Endothelial cell of umbilical vein (primary cell): ENCODE data around the gene FILIP1. TPM values are rescaled to one million over a fixed set of nuclear protein-coding genes. Genes with fewer than 3 reads are reported as not detected.

Source experiments
- BruUV-seq: library from RNA; stranded (reverse); fragments of 400-500 nt; replicated peaks from 2 replicates; lab custom pipeline; 2021; lab: Mats Ljungman, UMichigan
- CTCF ChIA-PET: fragments of 300-600, 350-600 bp; sonication (Branson Sonifier 250); formaldehyde crosslinking; loops from one replicate; lab custom pipeline; 2021; ENCODE audit warnings: antibody characterized with exemption, inconsistent platforms; lab: Charles Lee
- POLR2A ChIA-PET: fragments of 300-600, 350-600 bp; sonication (Branson Sonifier 250); formaldehyde crosslinking; loops from one replicate; lab custom pipeline; 2021; ENCODE audit warnings: antibody characterized with exemption, inconsistent platforms; lab: Charles Lee
- DNase-seq: peaks from one replicate; pipeline ENCODE4 v3.0.0-alpha.2; 2011; ENCODE audit warnings: low read depth, low spot score
- FAIRE-seq: peaks from 2 replicates; lab custom pipeline; 2011; peaks lifted over from hg19 to GRCh38; lab: Jason Lieb, UNC
- H2AFZ ChIP-seq: 2 replicates; pipeline ENCODE4 v1.6.0; 2012; ENCODE audit warnings: low read depth, low read length, control low read depth, inconsistent platforms
- H3K27ac ChIP-seq: 2 replicates; pipeline ENCODE4 v1.5.1; 2011; ENCODE audit warnings: low read depth, mild to moderate bottlenecking, control low read depth, low read length, moderate library complexity; ENCODE audit not compliant: insufficient read depth
- H3K27me3 ChIP-seq, 2 experiments: 2 replicates each; pipeline versions ENCODE4 v1.6.0 to v1.6.1; 2011; ENCODE audit warnings: low read length in 2 of 2, mixed read lengths in 1 of 2; ENCODE audit not compliant: control insufficient read depth in 2 of 2, insufficient read depth in 2 of 2
- H3K36me3 ChIP-seq, 2 experiments: 2 replicates in 1 of 2; 3 replicates in 1 of 2; pipeline ENCODE4 v1.5.1; 2011; ENCODE audit warnings: low read length in 2 of 2, mild to moderate bottlenecking in 1 of 2, moderate library complexity in 1 of 2; ENCODE audit not compliant: control insufficient read depth in 2 of 2, insufficient read depth in 2 of 2; ENCODE audit errors: extremely low read depth in 1 of 2
- H3K4me1 ChIP-seq: 3 replicates; pipeline ENCODE4 v1.5.1; 2011; ENCODE audit warnings: mild to moderate bottlenecking, low read length; ENCODE audit not compliant: control insufficient read depth, insufficient read depth; ENCODE audit errors: extremely low read depth
- H3K4me2 ChIP-seq: 2 replicates; pipeline ENCODE4 v1.6.1; 2011; ENCODE audit warnings: low read length, control low read depth, mixed read lengths; ENCODE audit not compliant: insufficient read depth
- H3K4me3 ChIP-seq, 3 experiments: fragments of 200-600 bp in 1 of 3; sonication (generic), shearing (Covaris generic) in 1 of 3; replicated peaks in 1 of 3; 2 replicates each; pipeline ENCODE4 v1.5.1; 2011 to 2016; ENCODE audit warnings: control low read depth in 3 of 3, low read length in 3 of 3, mild to moderate bottlenecking in 2 of 3, inconsistent platforms in 1 of 3, low read depth in 1 of 3, moderate library complexity in 1 of 3; ENCODE audit not compliant: insufficient read depth in 1 of 3
- H3K79me2 ChIP-seq: 2 replicates; pipeline ENCODE4 v1.6.0; 2012; ENCODE audit warnings: low read length, inconsistent platforms; ENCODE audit not compliant: control insufficient read depth, insufficient read depth
- H3K9ac ChIP-seq: replicated peaks from 2 replicates; pipeline ENCODE3; 2011; ENCODE audit warnings: low read length, control low read depth; ENCODE audit not compliant: insufficient read depth; ENCODE audit errors: extremely low read depth
- H3K9me1 ChIP-seq: replicated peaks from 3 replicates; pipeline ENCODE4 v1.6.0; 2011; ENCODE audit warnings: mild to moderate bottlenecking, low read length; ENCODE audit not compliant: control insufficient read depth, insufficient read depth; ENCODE audit errors: extremely low read depth
- H3K9me3 ChIP-seq: replicated peaks from 2 replicates; pipeline ENCODE4 v1.5.1; 2012; ENCODE audit warnings: low read length, inconsistent platforms; ENCODE audit not compliant: control insufficient read depth, insufficient read depth
- H4K20me1 ChIP-seq: replicated peaks from 2 replicates; pipeline ENCODE3; 2011; ENCODE audit warnings: mild to moderate bottlenecking, low read length; ENCODE audit not compliant: control insufficient read depth, insufficient read depth; ENCODE audit errors: extremely low read depth
- CTCF ChIP-seq, 2 donors: IDR thresholded peaks; 1 replicate in 1 of 2; 2 replicates in 1 of 2; pipeline ENCODE4 v1.5.1; 2011; ENCODE audit warnings: low read length in 2 of 2, mild to moderate bottlenecking in 2 of 2, moderate library complexity in 2 of 2, control low read depth in 1 of 2, inconsistent platforms in 1 of 2, low read depth in 1 of 2; ENCODE audit not compliant: insufficient read depth in 1 of 2; ENCODE audit errors: extremely low read depth in 1 of 2
- EZH2 ChIP-seq: IDR thresholded peaks from 2 replicates; pipeline ENCODE4 v1.6.1; 2012; ENCODE audit warnings: borderline replicate concordance, low read depth, mild to moderate bottlenecking, moderate library complexity, low read length, inconsistent platforms; ENCODE audit not compliant: severe bottlenecking
- FOS ChIP-seq: IDR thresholded peaks from 2 replicates; pipeline ENCODE4 v1.6.1; 2011; ENCODE audit warnings: mild to moderate bottlenecking, low read length, moderate library complexity, borderline replicate concordance; ENCODE audit not compliant: insufficient read depth
- GATA2 ChIP-seq: IDR thresholded peaks from 2 replicates; pipeline ENCODE4 v1.7.0; 2011; ENCODE audit warnings: low read depth, mild to moderate bottlenecking, moderate library complexity, mixed read lengths, low read length; ENCODE audit not compliant: insufficient read length, insufficient read depth
- JUN ChIP-seq: IDR thresholded peaks from 2 replicates; pipeline ENCODE4 v1.6.1; 2011; ENCODE audit warnings: borderline replicate concordance, low read depth; ENCODE audit not compliant: insufficient read length, insufficient read depth
- MAX ChIP-seq: IDR thresholded peaks from 2 replicates; pipeline ENCODE4 v1.6.1; 2011; ENCODE audit not compliant: insufficient read depth, insufficient read length
- MYC ChIP-seq: IDR thresholded peaks from one replicate; pipeline ENCODE4 v1.6.1; 2011; ENCODE audit warnings: mild to moderate bottlenecking, low read depth, low read length
- POLR2A ChIP-seq: IDR thresholded peaks from 2 replicates; pipeline ENCODE4 v1.6.1; 2012; ENCODE audit warnings: low read depth, mild to moderate bottlenecking, control low read depth, low read length
- POLR2AphosphoS5 ChIP-seq: IDR thresholded peaks from 2 replicates; pipeline ENCODE4 v1.6.1; 2012; ENCODE audit warnings: low read depth, mild to moderate bottlenecking, control low read depth, low read length, moderate library complexity; ENCODE audit not compliant: insufficient read depth
- dilution Hi-C: fragments of 300-500 bp; cut with MboI; formaldehyde crosslinking; loops from one replicate; pipeline ENCODE4 v1.15.0; 2019; ENCODE audit warnings: low sequenced_read_pairs; ENCODE audit not compliant: extremely low pct_ligation_motif_present
- intact Hi-C: fragments of 100-400 bp; cut with micrococcal nuclease; formaldehyde crosslinking; loops from one replicate; pipeline ENCODE4 v1.10.0; 2022
- polyA plus RNA-seq, 4 experiments: library from polyadenylated mRNA; depleted of rRNA in 3 of 4; stranded (reverse) in 3 of 4; unstranded in 1 of 4; fragments of >200 nt; gene quantifications; 2 replicates each; pipeline versions ENCODE4 v1.2.1 to v1.2.3, GENCODE V29; 2011 to 2012; ENCODE audit warnings: missing spikeins in 1 of 4
- total RNA-seq: library from RNA; stranded (reverse); gene quantifications from 2 replicates; pipeline ENCODE4 v1.2.3, GENCODE V29; 2021

The FILIP1 gene
- total and polyA plus RNA-seq, 2 donors (not counting 3 experiments of a cell fraction or from before 2014, with no cell fraction given) = 2.8 to 13.7 TPM

- H3K9me3 ChIP-seq = no peaks in the 10 kb centered on the region
- no peaks in the 10 kb centered on the region for H3K36me3 ChIP-seq
- H3K27ac ChIP-seq = no peak overlapping the region
- dilution Hi-C loops = no loop called here
- H2AFZ ChIP-seq = no peak overlapping the region
- H4K20me1 ChIP-seq = no peaks in the 10 kb centered on the region
- BruUV-seq = no TSS peak
- no peak overlapping the region for H3K4me3 ChIP-seq
- no peaks in the 10 kb centered on the region for H3K27me3 ChIP-seq
- H3K4me2 ChIP-seq = no peak overlapping the region
- DNase-seq (no peak), FAIRE-seq (no peak)
- peaks cover 32% of the 10 kb centered on the region for H3K4me1 ChIP-seq
- H3K9me1 ChIP-seq = no peaks in the 10 kb centered on the region
- no peak overlapping the region for H3K9ac ChIP-seq
- no peak for TF ChIP-seq CTCF (IDR thresholded peaks at IDR 0.05; ENCODE audit: extremely low read depth in 1 of 2, insufficient read depth in 1 of 2, low read depth in 1 of 2, low read length in 2 of 2)
- no peak for TF ChIP-seq GATA2
- no peak for TF ChIP-seq FOS
- no peak for TF ChIP-seq JUN
- no peak for TF ChIP-seq MAX
- no peak for TF ChIP-seq POLR2AphosphoS5
- TF ChIP-seq POLR2A = no peak
- TF ChIP-seq EZH2 = no peak
- no peak for TF ChIP-seq MYC
- H3K79me2 ChIP-seq = no peaks in the 10 kb centered on the region
- ChIA-PET POLR2A (no interaction called here), CTCF (interaction anchor here (0.8 to 1.1 kb wide), 3 partner anchors 43 to 215 kb away, joined by 3 to 5 read pairs (median 3); no protein-coding TSS in a partner anchor)
- intact Hi-C loops = loop anchor here (2.0 to 5.0 kb wide), 2 partner anchors 99 to 185 kb away; no protein-coding TSS in a partner anchor
Measured at GRCh38 chr6:75481936-75482593, 11.5 kb downstream of the FILIP1 start.
